Bronchial epithelial cell (primary cell): ENCODE measurements around the gene MAFG. TPM values are rescaled to one million over a fixed set of nuclear protein-coding genes. Genes with fewer than 3 reads are reported as not detected.

Experiments used
- DNase-seq: peaks from one replicate; pipeline ENCODE4 v3.0.0-alpha.2; 2010; ENCODE audit warnings: low read depth
- FAIRE-seq: peaks from 2 replicates; lab custom pipeline; 2011; peaks lifted over from hg19 to GRCh38; lab: Jason Lieb, UNC
- H3K27me3 ChIP-seq: 2 replicates; pipeline ENCODE4 v1.5.1; 2011; ENCODE audit warnings: low read length; ENCODE audit not compliant: control insufficient read depth, insufficient read depth
- H3K36me3 ChIP-seq: 2 replicates; pipeline ENCODE4 v1.5.1; 2011; ENCODE audit warnings: low read length; ENCODE audit not compliant: control insufficient read depth, insufficient read depth
- H3K4me3 ChIP-seq: 2 replicates; pipeline ENCODE4 v1.5.1; 2011; ENCODE audit warnings: mild to moderate bottlenecking, low read depth, low read length, control low read depth
- CTCF ChIP-seq: IDR thresholded peaks from 2 replicates; pipeline ENCODE4 v1.5.1; 2011; ENCODE audit warnings: mild to moderate bottlenecking, moderate library complexity, low read length, control low read depth, inconsistent platforms; ENCODE audit not compliant: insufficient read depth, severe bottlenecking
- total RNA-seq: library from RNA; depleted of rRNA; stranded (reverse); fragments of >200 nt; gene quantifications from 2 replicates; pipeline ENCODE4 v1.2.1, GENCODE V29; 2014

MAFG gene
- 16.8 and 19.6 TPM in 2 replicates for total RNA-seq

DNA sequence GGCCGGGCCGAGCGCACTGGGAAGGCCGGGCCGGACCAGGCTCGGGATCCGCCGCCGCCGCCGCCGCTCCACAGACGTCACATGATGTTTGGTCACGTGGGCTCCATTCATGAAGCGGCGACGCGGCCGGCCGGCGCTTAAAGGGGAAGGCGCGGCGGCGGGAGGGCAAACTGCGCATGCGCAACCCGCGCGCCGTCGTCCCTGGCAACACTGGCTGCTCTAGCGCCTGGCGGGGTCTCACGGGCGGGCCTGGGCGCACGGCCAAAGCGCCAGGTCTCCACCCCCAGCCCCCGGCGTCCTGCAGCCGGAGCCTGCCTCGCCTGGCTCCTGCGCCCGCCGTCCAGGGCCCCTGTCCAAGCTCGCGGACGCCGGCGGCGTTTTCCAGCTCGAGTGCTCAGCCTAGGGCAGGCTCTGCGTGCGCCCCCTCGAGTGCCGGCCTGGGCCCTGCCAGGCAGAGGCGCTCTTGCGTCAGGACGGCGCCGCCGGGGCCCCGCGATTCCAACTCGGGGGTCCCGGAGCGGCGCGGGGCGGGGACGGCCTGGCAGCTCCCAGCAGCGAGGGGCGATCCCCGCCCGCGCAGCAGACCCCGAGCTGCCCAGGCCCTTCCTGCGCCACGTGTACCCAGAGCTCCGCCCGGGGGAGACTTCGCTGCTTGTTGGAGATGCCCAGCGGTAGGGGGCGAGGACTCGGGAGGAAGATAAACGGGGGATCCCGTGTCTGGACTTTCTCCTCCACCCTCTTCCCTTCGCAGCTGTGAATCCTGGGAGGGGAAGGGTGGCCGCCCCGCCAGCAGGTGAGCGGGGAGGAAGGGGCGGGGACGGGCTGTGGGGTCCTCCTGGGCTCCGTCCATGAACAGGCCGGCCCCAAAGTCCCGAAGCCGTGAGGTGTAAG, at the start of gene MAFG:
Gene MAFG (minus strand): TSS at position 83 of the 891 bp plus-strand sequence. CDS start 4,550 bp downstream, outside the sequence.
- Histone ChIP-seq H3K27me3 (no peaks in the 10 kb centered on the region), H3K4me3 (peak within 1 kb of the TSS; percentile 72), H3K36me3 (no peaks in the 10 kb centered on the region)
- DNase-seq (peak; percentile 67), FAIRE-seq (no peak)
- TF ChIP-seq CTCF = no peak

DNA sequence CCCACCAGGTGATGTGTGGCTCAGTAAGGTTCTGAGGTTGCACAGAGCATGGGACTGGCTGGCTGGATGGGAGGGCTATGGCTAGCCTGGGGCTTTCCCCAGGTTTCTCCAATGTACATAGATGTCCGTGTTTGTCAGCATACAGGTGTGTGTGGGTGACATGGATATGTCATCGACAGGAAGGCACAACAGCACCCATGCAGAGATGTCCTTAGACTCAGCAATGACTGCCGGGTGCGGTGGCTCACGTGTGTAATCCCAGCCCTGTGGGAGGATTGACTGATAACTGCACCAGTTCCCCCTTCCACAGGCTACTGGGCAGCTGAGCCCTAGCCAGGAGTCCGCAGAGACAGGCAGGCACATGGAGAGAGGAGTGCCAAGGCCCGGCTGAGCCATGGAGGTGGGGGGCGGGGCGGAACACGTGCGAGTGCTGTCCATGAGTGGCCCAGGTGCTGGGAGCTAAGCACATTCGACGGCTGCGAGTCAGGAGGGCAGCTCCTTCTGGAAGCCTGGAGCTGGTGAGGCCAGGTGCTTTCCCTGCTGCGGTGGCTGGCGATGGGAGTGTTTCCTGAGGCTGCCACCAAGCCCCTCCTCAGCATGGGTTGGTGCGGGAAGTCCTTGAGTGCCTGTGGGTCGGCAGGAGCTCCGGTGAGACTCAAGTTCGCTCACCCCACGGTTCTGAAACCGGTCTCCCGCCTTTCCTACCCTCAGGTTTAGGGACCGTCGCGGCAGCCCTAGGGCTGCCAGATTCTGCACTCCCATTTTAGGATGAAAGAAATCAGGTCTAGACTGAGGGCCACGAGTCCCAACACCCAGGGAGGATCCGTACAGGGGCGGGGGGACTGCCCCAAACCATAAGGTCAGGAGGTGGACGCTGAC, 49.0 kb upstream of the MAFG start:
- DNase-seq (peak; percentile 13), FAIRE-seq (no peak)
- H3K27me3 ChIP-seq = no peaks in the 10 kb centered on the region
- peak overlapping the region; percentile 78 for H3K4me3 ChIP-seq
- no peak for TF ChIP-seq CTCF
- H3K36me3 ChIP-seq = no peaks in the 10 kb centered on the region

GRCh38 chr17:81973432-81973831, 45.9 kb upstream of the MAFG start:
- Histone ChIP-seq H3K27me3 (no peaks in the 10 kb centered on the region), H3K36me3 (no peaks in the 10 kb centered on the region), H3K4me3 (no peak overlapping the region)
- no peak for TF ChIP-seq CTCF
- no peak for DNase-seq
- FAIRE-seq = no peak

DNA sequence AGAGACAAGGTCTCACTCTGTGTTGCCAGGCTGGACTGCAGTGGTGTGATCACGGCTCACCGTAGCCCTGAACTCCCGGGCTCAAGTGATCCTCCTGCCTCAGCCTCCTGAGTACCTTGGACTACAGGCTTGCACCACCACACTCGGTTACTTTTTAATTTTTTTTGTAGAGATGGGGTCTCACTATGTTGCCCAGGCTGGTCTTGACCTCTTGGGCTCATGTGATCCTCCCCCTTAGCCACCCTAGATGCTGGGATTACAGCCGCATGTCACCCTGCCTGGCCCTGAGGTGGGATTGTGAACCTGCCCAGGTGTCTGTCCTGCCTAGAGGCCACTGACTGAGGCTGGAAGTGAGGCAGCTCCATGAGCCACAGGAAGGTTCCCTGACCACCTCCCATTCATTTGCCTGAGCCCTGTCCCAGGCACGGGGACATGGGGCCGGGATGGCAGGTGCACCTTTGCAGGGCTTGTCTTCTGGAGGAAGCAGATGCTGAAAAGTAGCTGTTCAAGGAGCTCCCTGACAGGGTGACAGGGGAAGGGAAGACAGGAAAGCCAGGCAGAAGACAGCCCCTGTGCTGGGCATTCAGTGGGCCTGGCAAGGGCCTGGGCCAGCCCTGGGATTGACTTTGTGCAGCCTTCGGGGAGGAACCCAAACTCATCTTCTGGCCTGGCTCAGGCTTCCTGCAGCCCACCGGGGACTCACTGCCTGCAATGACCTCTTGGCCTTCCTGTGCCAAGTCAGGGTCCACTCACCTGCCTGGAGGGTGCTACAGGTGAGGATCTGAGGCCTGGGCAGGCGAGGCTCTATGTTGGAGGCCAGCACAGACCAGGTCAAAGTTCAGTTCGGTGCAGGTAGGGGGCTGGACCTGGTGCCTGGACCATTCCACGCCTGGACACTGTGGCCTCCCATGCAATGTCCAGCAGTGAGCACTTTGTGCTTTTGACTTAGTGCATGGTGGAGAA, 41.6 kb upstream of the MAFG start:
- H3K36me3 ChIP-seq = no peaks in the 10 kb centered on the region
- FAIRE-seq = no peak
- no peak for TF ChIP-seq CTCF
- no peak overlapping the region for H3K4me3 ChIP-seq
- H3K27me3 ChIP-seq = peaks cover 4% of the 10 kb centered on the region
- no peak for DNase-seq

DNA sequence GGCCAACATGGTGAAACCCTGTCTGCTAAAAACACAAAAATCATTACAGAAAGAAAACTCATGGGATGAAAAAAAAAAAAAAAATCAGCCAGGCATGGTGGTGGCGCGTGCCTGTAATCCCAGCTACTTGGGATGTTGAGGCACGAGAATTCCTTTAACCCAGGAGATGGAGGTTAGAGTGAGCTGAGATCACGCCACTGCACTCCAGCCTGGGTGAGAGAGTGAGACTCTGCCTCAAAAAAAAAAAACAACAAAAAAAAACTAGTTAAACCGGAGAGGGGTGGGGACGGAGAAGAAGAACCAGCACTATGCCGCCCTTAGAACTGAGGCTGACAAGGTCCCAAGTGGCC, 40.8 kb upstream of the MAFG start:
- DNase-seq (no peak), FAIRE-seq (no peak)
- peaks cover 6% of the 10 kb centered on the region for H3K27me3 ChIP-seq
- no peak overlapping the region for H3K4me3 ChIP-seq
- no peak for TF ChIP-seq CTCF
- H3K36me3 ChIP-seq = no peaks in the 10 kb centered on the region
